Erythroblast (primary cell): ENCODE results near the gene ATG4D.

Experiments
- GATA1 ChIP-seq: IDR thresholded peaks from 2 replicates; pipeline ENCODE4 v1.6.1; 2011; ENCODE audit warnings: low read depth, mild to moderate bottlenecking, control low read depth, low read length, moderate library complexity
- POLR2A ChIP-seq: IDR thresholded peaks from 2 replicates; pipeline ENCODE4 v1.6.1; 2011; ENCODE audit warnings: mild to moderate bottlenecking, low read length

GRCh38 chr19:10580979-10581631 lies 37.4 kb downstream of the ATG4D start:
- TF ChIP-seq POLR2A (no peak), GATA1 (no peak)
